ENCODE measurements around the gene SPRR2B. TPM values are rescaled to one million over a fixed set of nuclear protein-coding genes. Genes with fewer than 3 reads are reported as not detected.

SPRR2B gene
- total RNA-seq, 1 donor from 2014 or later, result not detected

GRCh38 chr1:153081736-153082135, 10.3 kb upstream of the SPRR2B start:
- H3K27ac Mint-ChIP-seq (ENCODE audit: unreplicated experiment), result no peak overlapping the region
- no peaks in the 10 kb centered on the region for H3K9me3 Mint-ChIP-seq (ENCODE audit: unreplicated experiment)
- no peak overlapping the region for H3K4me3 Mint-ChIP-seq (ENCODE audit: unreplicated experiment)
- no peaks in the 10 kb centered on the region for H3K36me3 Mint-ChIP-seq (ENCODE audit: unreplicated experiment)
- H3K27me3 Mint-ChIP-seq (ENCODE audit: unreplicated experiment), result no peaks in the 10 kb centered on the region
- no peak for TF ChIP-seq CTCF (IDR thresholded peaks at IDR 0.05; ENCODE audit: partially characterized antibody, unreplicated experiment)
- H3K4me1 Mint-ChIP-seq (ENCODE audit: low read depth, unreplicated experiment), result no peaks in the 10 kb centered on the region
- no peak for DNase-seq

- no peaks in the 10 kb centered on the region for H3K36me3 Mint-ChIP-seq (ENCODE audit: unreplicated experiment)
- TF ChIP-seq CTCF (IDR thresholded peaks at IDR 0.05; ENCODE audit: partially characterized antibody, unreplicated experiment), result no peak
- no peak for DNase-seq
- H3K4me3 Mint-ChIP-seq (ENCODE audit: unreplicated experiment), result no peak overlapping the region
- H3K9me3 Mint-ChIP-seq (ENCODE audit: unreplicated experiment), result no peaks in the 10 kb centered on the region
- no peaks in the 10 kb centered on the region for H3K4me1 Mint-ChIP-seq (ENCODE audit: low read depth, unreplicated experiment)
- H3K27ac Mint-ChIP-seq (ENCODE audit: unreplicated experiment), result no peak overlapping the region
- H3K27me3 Mint-ChIP-seq (ENCODE audit: unreplicated experiment), result peaks cover 2% of the 10 kb centered on the region
Measured at GRCh38 chr1:153072806-153073726, 1.7 kb upstream of the SPRR2B start.

- Mint-ChIP-seq H3K27ac (ENCODE audit: unreplicated experiment) (no peak overlapping the region), H3K36me3 (ENCODE audit: unreplicated experiment) (no peaks in the 10 kb centered on the region), H3K4me3 (ENCODE audit: unreplicated experiment) (no peak overlapping the region), H3K9me3 (ENCODE audit: unreplicated experiment) (peaks cover 1% of the 10 kb centered on the region), H3K4me1 (ENCODE audit: low read depth, unreplicated experiment) (no peaks in the 10 kb centered on the region), H3K27me3 (ENCODE audit: unreplicated experiment) (peaks cover 2% of the 10 kb centered on the region)
- no peak for TF ChIP-seq CTCF (IDR thresholded peaks at IDR 0.05; ENCODE audit: partially characterized antibody, unreplicated experiment)
- no peak for DNase-seq
Measured at GRCh38 chr1:153070243-153070642, 1.2 kb downstream of the SPRR2B start.

- H3K36me3 Mint-ChIP-seq (ENCODE audit: unreplicated experiment), result no peaks in the 10 kb centered on the region
- no peak for TF ChIP-seq CTCF (IDR thresholded peaks at IDR 0.05; ENCODE audit: partially characterized antibody, unreplicated experiment)
- no peak for DNase-seq
- no peaks in the 10 kb centered on the region for H3K4me1 Mint-ChIP-seq (ENCODE audit: low read depth, unreplicated experiment)
- H3K9me3 Mint-ChIP-seq (ENCODE audit: unreplicated experiment), result no peaks in the 10 kb centered on the region
- H3K27ac Mint-ChIP-seq (ENCODE audit: unreplicated experiment), result no peak overlapping the region
- no peak overlapping the region for H3K4me3 Mint-ChIP-seq (ENCODE audit: unreplicated experiment)
- H3K27me3 Mint-ChIP-seq (ENCODE audit: unreplicated experiment), result no peaks in the 10 kb centered on the region
Measured at GRCh38 chr1:153058826-153059784, 12.3 kb downstream of the SPRR2B start.
